BE2C (cell line): ENCODE data around the gene CELA3A.

ENCODE experiments used
- DNase-seq: peaks from one replicate; pipeline ENCODE4 v3.0.0-alpha.2; 2020
- H3K27me3 ChIP-seq: fragments of 250-450 bp; sonication (Bioruptor Pico); 2 replicates; pipeline ENCODE4 v1.5.1; 2020; ENCODE audit warnings: mild to moderate bottlenecking
- H3K36me3 ChIP-seq: fragments of 250-450 bp; sonication (Bioruptor Pico); 2 replicates; pipeline ENCODE4 v1.5.1; 2020; ENCODE audit warnings: mild to moderate bottlenecking
- H3K4me1 ChIP-seq: fragments of 250-450 bp; sonication (Bioruptor Pico); 2 replicates; pipeline ENCODE4 v1.5.1; 2020
- H3K4me3 ChIP-seq: 2 replicates; pipeline ENCODE4 v1.5.1; 2011; ENCODE audit warnings: low read depth, low read length
- H3K9me3 ChIP-seq: fragments of 250-450 bp; sonication (Bioruptor Pico); 2 replicates; pipeline ENCODE4 v1.5.1; 2020
- CTCF ChIP-seq: IDR thresholded peaks from 2 replicates; pipeline ENCODE4 v1.5.1; 2012; ENCODE audit warnings: mild to moderate bottlenecking, low read depth, low read length

CELA3A gene

GRCh38 chr1:22041505-22041904 lies 40.0 kb downstream of the CELA3A start:
- Histone ChIP-seq H3K4me1 (no peaks in the 10 kb centered on the region), H3K36me3 (no peaks in the 10 kb centered on the region), H3K27me3 (no peaks in the 10 kb centered on the region), H3K4me3 (no peak overlapping the region), H3K9me3 (no peaks in the 10 kb centered on the region)
- no peak for DNase-seq
- no peak for TF ChIP-seq CTCF

- H3K9me3 ChIP-seq = no peaks in the 10 kb centered on the region
- no peaks in the 10 kb centered on the region for H3K4me1 ChIP-seq
- H3K36me3 ChIP-seq = no peaks in the 10 kb centered on the region
- TF ChIP-seq CTCF = no peak
- DNase-seq = no peak
- H3K4me3 ChIP-seq = no peak overlapping the region
- no peaks in the 10 kb centered on the region for H3K27me3 ChIP-seq
Measured at GRCh38 chr1:22043198-22043769, 41.8 kb downstream of the CELA3A start.

GRCh38 chr1:22044690-22045420 lies 43.4 kb downstream of the CELA3A start:
- H3K27me3 ChIP-seq = no peaks in the 10 kb centered on the region
- no peak for TF ChIP-seq CTCF
- H3K9me3 ChIP-seq = no peaks in the 10 kb centered on the region
- H3K36me3 ChIP-seq = no peaks in the 10 kb centered on the region
- H3K4me1 ChIP-seq = no peaks in the 10 kb centered on the region
- no peak overlapping the region for H3K4me3 ChIP-seq
- no peak for DNase-seq

GRCh38 chr1:22045604-22046228 lies 44.3 kb downstream of the CELA3A start:
- no peaks in the 10 kb centered on the region for H3K4me1 ChIP-seq
- DNase-seq = no peak
- no peak overlapping the region for H3K4me3 ChIP-seq
- no peaks in the 10 kb centered on the region for H3K9me3 ChIP-seq
- H3K27me3 ChIP-seq = no peaks in the 10 kb centered on the region
- H3K36me3 ChIP-seq = no peaks in the 10 kb centered on the region
- TF ChIP-seq CTCF = no peak

- Histone ChIP-seq H3K27me3 (no peaks in the 10 kb centered on the region), H3K9me3 (no peaks in the 10 kb centered on the region), H3K36me3 (no peaks in the 10 kb centered on the region), H3K4me3 (no peak overlapping the region), H3K4me1 (no peaks in the 10 kb centered on the region)
- TF ChIP-seq CTCF = no peak
- no peak for DNase-seq
Measured at GRCh38 chr1:22048351-22049192, 47.1 kb downstream of the CELA3A start.
